HG03558 (cell line): ENCODE measurements around the gene MRPL19.

Source experiments
- ATAC-seq: cut with Tn5 transposase; IDR thresholded peaks from one replicate; pipeline ENCODE4 v1.9.1; 2021; ENCODE audit warnings: moderate number of reproducible peaks; ENCODE audit not compliant: unreplicated experiment; ENCODE audit errors: extremely low read depth

The MRPL19 gene

DNA sequence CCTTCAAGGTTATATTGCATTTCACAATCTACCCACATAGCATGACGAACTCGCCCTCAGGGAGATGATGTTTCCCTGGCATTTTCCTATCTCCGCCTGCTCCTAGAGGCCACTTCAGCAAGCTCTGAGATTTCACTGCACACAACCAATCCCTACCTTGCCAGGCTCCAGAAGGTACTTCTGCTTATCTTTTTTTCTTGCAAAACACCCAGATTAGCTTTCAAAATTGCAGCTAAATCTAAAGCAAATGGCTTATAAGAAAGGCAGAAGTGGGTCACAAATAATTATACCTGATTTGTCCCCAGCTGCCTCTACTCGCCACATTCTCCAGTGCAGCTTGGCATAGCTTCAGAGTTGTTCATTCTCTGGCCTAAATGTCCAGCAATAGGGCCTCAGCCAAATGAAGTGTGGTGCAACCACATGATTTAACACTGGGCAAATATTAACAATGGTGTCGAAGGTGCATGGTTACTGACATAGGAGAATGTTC is 32.4 kb upstream of the MRPL19 start:
- ATAC-seq, result no peak

DNA sequence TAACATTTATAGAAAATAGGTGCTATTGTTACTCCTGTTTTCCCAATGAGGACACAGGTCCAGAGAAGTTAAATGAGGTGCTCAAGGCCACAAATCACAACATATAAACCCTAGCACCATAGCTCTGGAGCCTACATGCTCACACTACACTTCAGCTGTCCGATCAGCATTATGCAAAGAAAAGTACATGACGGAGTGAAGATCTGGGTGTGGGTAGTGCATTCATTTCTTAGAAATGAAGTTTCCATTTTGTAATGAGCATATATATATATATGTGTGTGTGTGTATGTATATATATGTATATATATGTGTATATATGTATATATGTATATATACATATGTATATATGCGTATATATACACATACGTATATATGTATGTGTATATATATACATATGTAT is 30.2 kb upstream of the MRPL19 start:
- ATAC-seq, result no peak

DNA sequence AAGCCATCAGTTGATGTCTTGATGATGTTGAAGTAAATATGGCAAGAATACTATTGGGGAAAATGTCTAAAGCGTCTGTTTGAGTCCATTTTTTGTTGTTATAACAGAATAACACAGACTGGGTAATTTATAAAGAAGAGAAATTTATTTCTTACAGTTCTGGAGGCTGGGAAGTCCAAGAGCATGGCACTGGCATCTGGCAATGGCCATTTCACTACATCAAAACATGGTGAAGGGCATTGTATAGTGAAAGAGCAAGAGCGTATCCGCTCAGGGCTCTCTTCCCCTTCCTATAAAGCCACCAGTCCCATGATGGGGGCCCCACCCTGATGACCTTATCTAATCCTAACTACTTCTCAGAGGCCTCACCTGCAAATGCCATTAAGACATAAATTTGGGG is 29.6 kb upstream of the MRPL19 start:
- no peak for ATAC-seq

DNA sequence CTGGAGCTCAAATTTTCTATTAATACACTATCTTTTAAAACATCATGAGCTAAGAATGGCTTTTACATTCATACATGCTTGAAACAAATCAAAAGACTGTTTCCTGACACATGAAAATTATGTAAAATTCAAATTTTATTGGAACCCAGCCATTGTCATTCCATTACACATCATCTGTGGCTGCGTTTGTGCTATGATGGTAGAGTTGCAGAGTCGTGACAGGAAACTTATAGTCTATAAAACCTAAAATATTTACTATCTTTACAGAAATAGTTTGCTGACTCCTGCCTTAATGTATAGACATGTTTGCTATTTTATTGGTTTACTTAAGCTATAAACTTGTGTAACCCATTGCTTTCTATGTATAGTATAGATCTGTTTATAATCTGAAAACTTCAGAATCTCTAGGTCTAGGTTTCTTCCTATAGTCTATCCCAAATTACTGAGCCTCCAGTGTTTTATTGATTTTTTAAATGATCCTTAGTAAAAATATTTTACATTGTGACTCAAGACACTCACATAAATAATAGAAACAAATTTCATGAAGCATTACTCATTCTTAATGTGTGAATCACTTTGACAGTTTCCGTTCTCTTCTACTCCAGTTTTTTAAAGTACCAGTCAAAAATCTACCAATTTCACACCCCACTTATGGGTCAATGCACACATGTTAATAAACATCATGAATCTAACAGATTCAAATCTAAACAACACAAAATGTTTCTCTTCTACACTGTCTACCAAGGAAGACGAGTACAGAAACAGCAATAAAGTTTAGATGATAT is 26.4 kb upstream of the MRPL19 start:
- no peak for ATAC-seq

DNA sequence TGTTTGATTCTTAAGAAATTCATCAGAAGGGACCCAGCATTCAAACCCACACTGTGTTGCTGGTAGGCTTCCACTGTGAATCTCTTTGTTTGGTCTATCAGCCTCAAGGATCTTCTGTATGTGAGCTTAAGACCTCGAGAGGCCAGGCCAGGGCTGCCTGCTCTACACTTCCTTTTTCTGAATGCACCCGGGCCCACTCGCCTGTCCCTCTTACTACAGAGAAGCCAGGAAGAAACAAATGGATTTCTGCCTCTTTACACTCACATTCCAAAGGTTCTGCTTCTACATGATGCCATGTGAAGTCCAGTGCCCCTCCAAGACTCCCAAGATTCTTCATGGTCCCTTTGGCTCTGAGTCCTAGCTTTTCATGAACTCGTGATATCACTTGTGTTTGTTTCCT is 25.4 kb upstream of the MRPL19 start:
- no peak for ATAC-seq

DNA sequence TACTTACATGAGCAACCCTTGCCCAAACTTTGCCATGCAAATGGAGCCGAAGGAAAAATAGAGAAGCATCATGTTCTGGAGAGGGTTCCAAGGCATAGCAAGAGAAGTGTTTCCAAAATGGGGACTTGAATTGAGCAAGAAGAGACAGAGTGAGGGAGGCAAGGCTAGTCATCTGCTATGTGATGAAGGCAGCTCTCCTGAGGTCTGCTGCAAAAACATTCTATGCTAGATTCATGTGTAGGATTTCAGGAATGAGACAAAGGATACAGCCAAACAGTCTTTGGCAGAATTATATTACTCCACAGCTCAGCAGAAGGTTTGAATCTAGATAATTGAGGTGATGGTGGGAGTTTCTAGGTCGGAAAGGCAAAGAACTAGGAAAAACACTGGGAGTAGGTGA is 24.1 kb upstream of the MRPL19 start:
- ATAC-seq, result no peak

DNA sequence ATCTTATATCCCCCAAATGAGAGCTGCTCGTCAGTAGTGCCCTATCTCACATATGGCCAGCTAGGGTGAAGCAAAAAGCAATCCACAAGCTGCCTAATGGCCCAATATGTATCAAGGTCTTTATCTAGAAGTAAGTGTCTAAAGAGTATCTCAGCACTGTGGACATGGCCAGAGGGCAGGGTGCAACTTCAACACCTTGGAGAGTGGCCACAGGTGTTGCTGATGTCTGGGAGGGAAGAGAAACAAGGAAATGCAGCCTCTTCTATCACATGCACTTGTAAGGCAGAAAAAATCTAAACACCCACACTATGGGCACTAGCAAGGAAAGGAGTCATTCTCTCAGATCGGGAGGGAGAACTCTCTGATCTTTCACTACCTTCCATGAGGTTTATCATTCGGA is 23.7 kb upstream of the MRPL19 start:
- no peak for ATAC-seq

DNA sequence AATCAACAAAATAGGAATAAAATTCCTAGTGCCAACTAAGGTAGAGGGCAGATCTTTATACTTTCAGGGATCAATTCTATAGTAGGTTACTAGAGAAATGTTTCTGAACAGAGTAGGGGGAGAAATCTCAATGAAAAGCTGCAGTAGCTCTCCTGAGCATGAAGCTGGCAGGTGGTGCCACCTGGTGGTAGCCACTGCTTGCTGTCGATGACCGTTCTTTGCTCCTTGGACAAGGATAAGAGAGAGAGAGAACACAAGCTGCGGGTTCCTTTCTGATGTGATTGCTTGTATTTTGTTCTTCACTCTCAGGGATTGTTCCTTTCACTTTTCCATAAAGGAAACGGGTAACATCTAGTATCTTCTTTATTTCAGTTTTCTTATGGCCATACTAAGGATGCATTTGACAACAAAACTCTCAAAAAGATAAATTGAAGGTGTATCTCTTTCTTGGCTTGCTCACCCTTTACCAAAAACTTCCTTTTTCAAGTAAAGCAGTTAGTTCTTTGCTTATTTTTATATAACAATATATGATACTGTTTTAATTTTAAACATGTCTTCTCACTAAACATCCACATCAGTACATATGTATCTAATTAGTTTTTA is 18.6 kb upstream of the MRPL19 start:
- ATAC-seq, result peak; percentile 93

DNA sequence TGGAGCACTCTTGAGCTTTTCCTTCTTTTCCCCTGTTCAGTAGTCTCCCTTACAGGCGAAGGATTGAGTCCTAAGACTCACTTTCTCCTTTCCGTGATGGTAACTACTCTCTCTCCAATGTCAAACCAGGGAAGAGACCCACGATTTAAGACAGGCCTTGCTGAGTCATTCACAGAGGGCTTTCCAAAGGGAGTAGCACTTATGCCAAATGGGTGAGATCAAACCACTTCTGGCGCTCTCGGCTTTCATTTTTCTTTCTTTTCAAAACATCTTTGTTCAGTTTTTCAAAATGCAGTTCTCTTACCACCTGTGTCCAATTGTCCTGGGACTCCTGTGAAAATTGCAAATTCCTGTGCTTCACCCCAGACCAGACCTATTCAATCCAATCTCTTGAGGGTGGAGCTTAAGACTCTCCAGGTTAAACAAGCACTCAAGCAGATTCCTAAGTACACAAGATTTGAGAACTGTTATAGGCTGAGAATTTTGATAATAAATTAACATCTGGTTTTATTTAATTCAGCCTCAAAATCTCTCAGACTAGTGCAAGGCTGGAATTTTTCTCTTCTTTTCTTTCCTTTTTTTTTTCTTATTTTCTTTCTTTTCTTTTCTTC is 14.4 kb upstream of the MRPL19 start:
- no peak for ATAC-seq

DNA sequence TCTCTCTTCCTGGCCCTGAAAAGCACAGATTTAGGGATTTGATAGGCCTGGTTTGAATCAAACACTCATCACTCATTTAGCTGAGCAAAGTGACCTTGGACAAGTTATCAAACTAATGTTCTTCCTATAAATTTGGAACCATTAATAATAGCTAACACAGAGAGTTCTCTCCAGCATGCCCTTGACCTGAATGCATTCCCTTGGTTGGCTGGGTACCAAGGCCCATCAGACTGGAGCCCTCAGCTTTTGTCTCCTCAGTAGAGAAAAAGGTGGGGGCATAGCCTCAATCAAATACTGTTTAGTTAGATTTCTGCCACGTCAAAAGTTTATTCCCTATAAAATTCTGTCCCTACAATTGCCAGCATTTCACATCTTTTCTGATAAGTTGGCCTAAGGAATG is 13.8 kb upstream of the MRPL19 start:
- no peak for ATAC-seq

DNA sequence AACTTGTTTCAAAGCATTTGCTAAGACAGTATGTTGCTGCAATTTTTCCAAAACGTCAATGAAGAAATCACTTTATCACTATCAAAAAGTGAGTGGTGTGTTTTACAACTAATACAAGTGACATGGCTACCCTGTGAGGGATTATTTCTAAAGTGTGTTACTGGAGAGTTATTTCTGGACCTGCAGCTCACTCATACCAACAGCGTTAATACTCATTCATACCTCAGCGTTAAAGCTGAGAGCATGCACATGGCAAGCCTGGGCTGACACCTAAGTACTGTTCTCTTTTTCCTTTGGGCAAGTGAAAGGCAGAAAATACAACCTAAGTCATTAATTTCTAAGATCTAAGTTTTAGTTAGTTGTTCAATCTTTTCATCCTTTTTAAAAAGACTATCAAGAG is 13.0 kb upstream of the MRPL19 start:
- ATAC-seq, result no peak

DNA sequence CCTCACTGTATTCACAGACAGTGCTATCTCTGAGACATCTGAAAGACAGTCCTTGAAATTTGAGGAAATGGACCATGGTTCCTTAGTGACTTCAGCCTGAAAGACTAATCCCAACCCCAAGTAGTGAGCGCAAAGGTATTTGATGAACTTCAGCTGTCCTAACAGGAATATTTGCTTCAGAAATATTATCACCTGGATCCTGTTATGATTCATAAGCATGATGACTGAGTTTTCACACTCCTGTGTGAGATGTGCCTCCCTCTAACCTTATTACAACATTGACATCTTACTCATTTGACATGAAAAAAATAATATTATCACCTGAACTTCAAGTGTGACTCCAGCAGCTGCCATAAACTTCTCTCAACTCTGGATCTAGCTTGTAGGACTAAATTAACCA is 11.6 kb upstream of the MRPL19 start:
- no peak for ATAC-seq

DNA sequence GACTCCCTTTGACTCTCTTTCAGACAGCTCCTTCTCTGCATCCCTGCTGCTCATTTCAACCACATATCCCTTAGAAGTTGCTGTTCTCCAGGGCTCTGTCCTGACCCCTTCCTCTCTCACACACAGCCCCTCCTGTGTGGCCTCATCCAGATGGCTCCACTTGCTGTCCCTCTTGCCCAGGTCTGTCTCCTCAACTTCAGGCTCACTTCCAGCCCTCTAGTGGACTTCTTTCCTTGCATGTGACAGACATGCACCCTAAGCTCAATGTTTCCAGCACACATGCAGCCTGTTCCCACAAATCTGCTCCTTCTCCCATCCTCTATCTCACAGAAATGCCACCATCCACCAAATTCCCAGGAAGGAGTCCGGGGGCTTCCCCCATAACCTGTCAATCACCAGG is 9.0 kb upstream of the MRPL19 start:
- ATAC-seq, result no peak

DNA sequence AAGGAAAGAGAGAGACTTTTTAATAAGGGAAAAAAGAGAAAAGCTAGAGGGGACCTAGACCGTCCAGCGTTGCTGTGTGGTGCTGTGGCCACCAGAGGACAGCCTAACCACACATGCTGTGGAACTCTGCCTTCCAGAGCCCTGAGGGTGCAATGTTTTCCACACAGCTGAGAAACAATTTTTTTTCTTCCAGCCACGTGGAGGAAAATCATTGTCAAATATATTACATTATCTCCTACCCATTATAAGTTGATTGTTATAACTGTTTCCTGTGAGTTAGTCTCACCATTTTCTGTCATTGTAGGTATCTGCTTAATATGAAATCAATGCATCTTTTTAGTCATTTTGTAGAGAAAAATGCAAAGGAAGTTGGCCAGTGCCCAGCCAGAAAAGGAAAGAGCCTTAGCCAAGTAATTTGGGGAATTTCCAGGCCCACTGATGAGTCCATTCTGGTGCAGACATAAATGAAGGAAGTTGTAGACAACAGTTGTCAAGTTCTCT is 5.9 kb upstream of the MRPL19 start:
- ATAC-seq, result peak; percentile 72

DNA sequence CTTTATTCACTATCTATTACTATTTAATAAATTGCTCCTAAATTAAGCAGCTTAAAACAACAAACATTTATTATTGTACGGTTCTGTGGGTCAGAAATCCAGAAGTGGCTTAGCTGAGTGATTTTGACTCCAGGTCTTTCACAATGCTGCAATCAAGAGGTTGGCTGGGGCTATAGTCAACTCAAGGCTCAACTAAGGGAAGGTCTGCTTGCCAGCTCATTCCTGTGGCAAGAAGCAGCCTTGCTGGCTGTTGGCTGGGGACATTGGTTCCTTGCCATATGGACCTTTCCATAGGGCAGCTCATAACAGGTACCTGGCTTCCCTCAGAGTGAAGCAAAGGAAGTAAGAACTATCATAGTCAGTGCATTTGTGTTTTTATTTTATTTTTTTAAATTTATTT is 5.0 kb upstream of the MRPL19 start:
- ATAC-seq, result no peak

DNA sequence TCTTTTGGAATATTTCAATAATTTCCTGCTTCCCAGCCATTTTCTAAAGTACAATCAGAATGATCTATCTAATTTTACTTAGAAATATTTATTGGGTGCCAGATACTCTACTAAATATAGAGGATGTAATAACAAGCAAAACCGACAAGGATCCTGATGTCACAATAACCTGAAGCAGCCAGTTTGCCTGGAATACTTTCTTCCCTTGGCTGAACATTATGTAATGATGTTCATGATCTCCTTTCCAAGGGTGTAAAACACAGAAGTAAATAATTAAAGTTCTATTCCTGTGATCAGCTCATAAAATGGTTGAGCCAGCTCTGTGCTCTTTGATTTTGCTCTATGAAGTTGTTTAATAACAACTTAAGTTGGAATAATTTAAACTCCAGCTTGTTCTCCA is 2.6 kb upstream of the MRPL19 start:
- ATAC-seq, result no peak

DNA sequence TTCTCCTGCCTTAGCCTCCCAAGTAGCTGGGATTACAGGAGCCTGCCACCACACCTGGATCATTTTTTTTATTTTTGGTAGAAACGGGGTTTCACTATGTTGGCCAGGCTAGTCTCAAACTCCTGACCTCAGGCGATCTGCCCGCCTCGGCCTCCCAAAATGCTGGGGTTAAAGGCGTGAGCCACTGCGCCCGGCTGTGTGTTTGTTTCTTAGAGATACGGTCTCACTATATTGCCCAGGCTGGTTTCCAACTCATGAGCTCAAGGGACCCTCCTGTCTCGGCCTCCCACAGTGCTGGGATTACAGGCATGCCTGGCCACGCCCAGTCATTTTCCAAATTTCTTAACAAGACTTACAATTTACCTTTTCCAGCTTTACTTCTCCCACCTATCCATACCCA is 940 bp upstream of the MRPL19 start:
- ATAC-seq, result no peak

DNA sequence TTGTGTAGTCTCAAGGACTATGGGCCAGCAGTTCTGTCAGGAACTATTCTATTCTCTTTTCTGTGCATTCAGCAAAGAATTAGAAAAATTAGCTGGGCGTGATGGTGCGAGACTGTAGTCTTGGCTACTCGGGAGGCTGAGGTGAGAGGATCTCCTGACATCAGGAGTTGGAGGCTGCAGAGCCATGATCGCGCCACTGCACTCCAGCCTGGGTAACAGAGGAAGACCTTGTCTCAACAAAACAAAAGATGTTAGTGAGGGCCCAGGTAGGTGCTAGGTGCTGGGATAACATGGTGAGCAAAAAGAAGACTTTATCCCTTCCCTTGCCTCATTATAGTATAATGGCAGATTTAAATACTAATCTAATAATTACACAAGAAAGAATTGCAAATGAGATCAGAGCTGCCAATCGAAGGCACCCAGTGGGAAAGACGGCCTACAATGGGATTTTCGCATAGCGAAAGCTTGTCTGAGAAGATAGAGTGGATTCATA is 447 bp upstream of the MRPL19 start:
- no peak for ATAC-seq

DNA sequence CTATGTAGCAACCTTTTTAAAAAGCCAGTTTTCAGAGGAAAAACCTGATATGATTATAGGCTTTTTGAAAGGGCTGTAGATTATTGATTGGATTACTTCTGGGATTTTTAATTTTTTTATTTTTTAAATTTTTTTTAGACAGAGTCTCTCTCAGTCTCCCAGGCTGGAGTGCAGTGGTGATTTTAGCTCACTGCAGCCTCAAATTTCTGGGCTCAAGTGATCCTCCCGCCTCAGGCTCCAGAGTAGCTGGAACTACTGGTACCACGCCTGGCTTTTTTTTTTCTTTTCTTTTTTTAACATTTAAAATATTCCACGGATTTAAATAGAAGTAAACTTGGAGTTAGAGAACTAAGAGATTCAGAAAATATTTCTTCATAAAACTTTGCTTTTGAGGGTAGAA is 1.2 kb downstream of the MRPL19 start:
- ATAC-seq, result no peak

DNA sequence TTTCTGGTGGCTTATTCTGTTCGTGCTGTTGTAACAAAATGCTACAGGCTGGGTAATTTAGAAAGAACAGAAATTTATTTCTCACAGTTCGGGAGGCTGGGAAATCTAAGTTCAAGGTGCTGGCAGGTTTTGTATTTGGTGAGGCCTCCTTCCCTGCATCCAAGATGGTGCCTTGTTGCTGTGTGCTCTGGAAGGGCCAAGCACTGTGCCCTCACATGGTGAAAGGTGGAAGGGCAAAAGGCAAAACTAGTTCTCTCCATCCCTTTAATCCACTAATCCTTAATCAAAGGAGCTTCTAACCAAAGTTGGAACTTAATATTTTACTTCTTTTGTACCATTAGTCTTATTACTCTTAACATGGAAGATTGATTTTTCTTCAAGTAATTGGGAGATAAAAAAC is 7.4 kb downstream of the MRPL19 start:
- no peak for ATAC-seq

DNA sequence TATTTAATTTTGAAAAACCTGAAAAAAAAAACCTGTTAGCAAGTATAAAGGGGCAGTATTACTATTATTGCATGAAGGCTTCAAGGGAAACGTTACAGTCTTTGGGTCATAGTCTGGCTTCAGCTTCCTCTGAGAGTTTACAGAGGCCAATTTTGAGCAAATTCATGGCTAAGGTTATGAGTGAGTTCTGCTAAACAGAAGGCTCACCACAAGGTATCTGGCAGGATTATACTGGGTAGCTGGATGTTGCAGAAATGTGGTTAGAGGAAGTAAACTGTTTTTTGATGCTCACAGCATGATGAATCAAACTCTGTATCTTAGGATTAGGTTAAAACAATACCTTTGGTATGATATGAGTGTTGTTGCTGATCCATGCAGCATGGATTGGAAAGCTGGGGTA is 9.3 kb downstream of the MRPL19 start:
- no peak for ATAC-seq
